Body of pancreas (tissue), 4 donors: Measurements from ENCODE around the gene MYO1B. TPM values are rescaled to one million over a fixed set of nuclear protein-coding genes. Genes with fewer than 3 reads are reported as not detected.

Experiments used
- ATAC-seq: fragments of 150-250 bp; one replicate; pipeline ENCODE4 v1.9.1; 2016
- DNase-seq, 4 donors: peaks; one replicate each; pipeline ENCODE4 v3.0.0-alpha.2; 2019
- H3K27ac ChIP-seq, 4 donors: fragments of 200-600 bp; sonication (generic); 1 replicate in 3 of 4; 2 replicates in 1 of 4; pipeline versions ENCODE4 v1.5.1 to v1.6.1; 2016 to 2019; ENCODE audit warnings: mild to moderate bottlenecking in 1 of 4, mixed read lengths in 1 of 4, moderate library complexity in 1 of 4
- H3K27me3 ChIP-seq, 2 donors: fragments of 200-600 bp; sonication (generic); one replicate each; pipeline ENCODE4 v1.6.0; 2016; ENCODE audit warnings: mild to moderate bottlenecking in 1 of 2
- H3K36me3 ChIP-seq, 2 donors: fragments of 200-600 bp; sonication (generic); replicated peaks in 1 of 2; 2 replicates each; pipeline ENCODE4 v1.5.1; 2016; ENCODE audit warnings: low read depth in 2 of 2; ENCODE audit not compliant: insufficient read depth in 1 of 2
- H3K4me1 ChIP-seq: fragments of 200-600 bp; sonication (generic); one replicate; pipeline ENCODE4 v1.6.0; 2016
- H3K4me3 ChIP-seq, 2 donors: fragments of 200-600 bp; sonication (generic); 1 replicate in 1 of 2; 2 replicates in 1 of 2; pipeline ENCODE4 v1.5.1; 2016 to 2019
- H3K9me3 ChIP-seq, 3 donors: fragments of 200-600 bp; sonication (generic); 1 replicate in 2 of 3; 2 replicates in 1 of 3; pipeline ENCODE4 v1.5.1; 2016
- POLR2A ChIP-seq, 3 donors: fragments of 450-650 bp; IDR thresholded peaks; one replicate each; pipeline ENCODE4 v1.6.1; 2016; ENCODE audit warnings: antibody characterized with exemption in 3 of 3, mild to moderate bottlenecking in 2 of 3
- WGBS, 2 donors: methylation state at CpG; one replicate each; pipeline ENCODE4 v1.1.5; 2017; 5-methylcytosine and 5-hydroxymethylcytosine counted together
- intact Hi-C: fragments of 100-400 bp; cut with DNase I; formaldehyde crosslinking; loops from one replicate; pipeline ENCODE4 v1.15.1; 2023
- total RNA-seq, 2 donors: library from RNA; depleted of rRNA; stranded (reverse); fragments of >200 nt; gene quantifications; one replicate each; pipeline ENCODE4 v1.1.0, GENCODE V29; 2016
- TF ChIP-seq, protein P1 (sequence below), 7 experiments: fragments of 450-650 bp in 4 of 7; fragments of 200-600 bp in 3 of 7; sonication (generic) in 3 of 7; IDR thresholded peaks; one replicate each; pipeline ENCODE4 v1.5.1; 2016 to 2019; ENCODE audit warnings: antibody characterized with exemption in 7 of 7

The MYO1B gene
- total RNA-seq, 2 donors from 2014 or later: 68.0 to 77.8 TPM

DNA sequence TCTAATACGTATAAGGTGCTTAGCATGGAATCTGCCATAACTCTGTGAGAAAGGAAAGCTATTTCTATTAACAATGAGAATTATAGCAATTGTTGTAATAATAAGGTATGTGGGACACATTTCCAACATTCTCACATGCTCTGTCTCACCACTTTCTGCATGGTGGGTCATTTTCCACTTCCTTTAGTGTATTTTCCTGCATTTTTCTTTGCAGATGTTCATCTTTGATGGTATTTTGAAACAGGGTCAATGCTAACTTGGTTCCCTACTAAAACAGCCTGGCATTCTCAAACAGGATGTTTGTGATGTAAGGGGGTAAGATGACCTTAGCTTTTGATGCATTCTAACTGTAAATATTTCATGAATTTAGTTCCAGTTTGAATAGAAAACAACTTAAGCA is 54.7 kb downstream of the MYO1B start:
- TF ChIP-seq, protein P1, sequence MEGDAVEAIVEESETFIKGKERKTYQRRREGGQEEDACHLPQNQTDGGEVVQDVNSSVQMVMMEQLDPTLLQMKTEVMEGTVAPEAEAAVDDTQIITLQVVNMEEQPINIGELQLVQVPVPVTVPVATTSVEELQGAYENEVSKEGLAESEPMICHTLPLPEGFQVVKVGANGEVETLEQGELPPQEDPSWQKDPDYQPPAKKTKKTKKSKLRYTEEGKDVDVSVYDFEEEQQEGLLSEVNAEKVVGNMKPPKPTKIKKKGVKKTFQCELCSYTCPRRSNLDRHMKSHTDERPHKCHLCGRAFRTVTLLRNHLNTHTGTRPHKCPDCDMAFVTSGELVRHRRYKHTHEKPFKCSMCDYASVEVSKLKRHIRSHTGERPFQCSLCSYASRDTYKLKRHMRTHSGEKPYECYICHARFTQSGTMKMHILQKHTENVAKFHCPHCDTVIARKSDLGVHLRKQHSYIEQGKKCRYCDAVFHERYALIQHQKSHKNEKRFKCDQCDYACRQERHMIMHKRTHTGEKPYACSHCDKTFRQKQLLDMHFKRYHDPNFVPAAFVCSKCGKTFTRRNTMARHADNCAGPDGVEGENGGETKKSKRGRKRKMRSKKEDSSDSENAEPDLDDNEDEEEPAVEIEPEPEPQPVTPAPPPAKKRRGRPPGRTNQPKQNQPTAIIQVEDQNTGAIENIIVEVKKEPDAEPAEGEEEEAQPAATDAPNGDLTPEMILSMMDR (IDR thresholded peaks at IDR 0.05): no peak
- no peak for TF ChIP-seq POLR2A (IDR thresholded peaks at IDR 0.05)
- no peak overlapping the region for H3K27ac ChIP-seq
- peaks cover 32% of the 10 kb centered on the region for H3K4me1 ChIP-seq
- no peaks in the 10 kb centered on the region for H3K36me3 ChIP-seq
- 77 to 89% methylated on average over 1 of the region's 1 CpG for WGBS, 2 donors
- no peak for ATAC-seq
- no peaks in the 10 kb centered on the region for H3K9me3 ChIP-seq
- H3K4me3 ChIP-seq: no peak overlapping the region
- DNase-seq: no peak
- intact Hi-C loops: no loop called here
- H3K27me3 ChIP-seq: no peaks in the 10 kb centered on the region

DNA sequence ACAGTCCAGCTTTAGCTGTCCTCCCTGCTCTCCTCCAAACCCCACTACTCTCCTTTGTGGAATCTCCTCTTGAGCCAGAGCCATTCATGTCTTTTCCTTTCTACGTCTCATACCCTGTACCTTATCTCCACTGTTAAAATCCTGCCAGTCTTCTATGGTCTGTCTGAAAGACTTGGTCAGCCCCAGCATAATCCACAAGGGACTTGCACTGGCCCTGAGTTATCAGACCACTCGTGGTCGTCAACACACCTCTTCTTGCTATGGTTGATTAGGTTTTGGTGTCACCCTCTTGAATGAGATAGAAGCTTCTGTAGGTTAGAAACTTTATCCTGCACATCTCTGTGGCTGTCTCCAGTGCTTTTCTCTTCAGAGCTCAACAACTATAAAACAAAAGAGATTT is 56.8 kb downstream of the MYO1B start:
- H3K36me3 ChIP-seq: no peaks in the 10 kb centered on the region
- no peaks in the 10 kb centered on the region for H3K9me3 ChIP-seq
- TF ChIP-seq POLR2A (IDR thresholded peaks at IDR 0.05): no peak
- no peak overlapping the region for H3K4me3 ChIP-seq
- intact Hi-C loops: no loop called here
- no peak for ATAC-seq
- H3K4me1 ChIP-seq: peaks cover 28% of the 10 kb centered on the region
- 69 to 79% methylated on average over 3 of the region's 3 CpGs for WGBS, 2 donors
- no peaks in the 10 kb centered on the region for H3K27me3 ChIP-seq
- H3K27ac ChIP-seq: no peak overlapping the region
- no peak for DNase-seq

DNA sequence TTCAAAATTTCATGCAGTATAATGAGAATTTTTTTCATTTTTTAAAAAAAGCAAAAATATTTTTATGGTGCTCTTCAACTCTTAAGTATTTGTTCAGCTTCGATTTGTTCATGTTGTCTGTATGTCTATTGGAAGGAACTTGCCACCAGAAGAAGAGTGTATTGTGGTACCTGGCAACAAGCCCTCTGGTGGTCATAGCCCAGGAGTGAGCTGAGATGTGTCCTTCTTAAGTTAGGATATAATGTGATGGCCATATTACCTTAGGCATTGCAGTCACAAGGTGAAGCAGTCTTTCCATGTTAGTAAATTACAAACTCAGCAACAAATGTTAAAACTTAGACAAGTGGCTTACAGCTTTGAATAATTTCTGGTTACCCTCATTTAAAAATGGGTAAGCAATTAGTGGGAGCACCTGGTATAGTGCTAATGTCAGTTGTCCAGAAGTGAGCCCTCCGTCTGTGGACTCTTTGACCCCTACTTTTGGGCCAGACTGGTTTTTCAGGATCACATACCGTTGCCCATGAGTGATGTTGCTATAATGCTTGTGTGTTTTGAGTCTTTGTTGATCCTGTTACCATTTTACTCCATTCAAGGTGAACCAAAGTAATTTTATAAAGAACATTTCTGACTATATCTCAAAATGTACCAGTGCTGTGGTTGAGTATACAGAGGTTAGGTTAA is 57.4 kb downstream of the MYO1B start:
- Histone ChIP-seq H3K4me1 (peaks cover 28% of the 10 kb centered on the region), H3K27ac (no peak overlapping the region), H3K36me3 (no peaks in the 10 kb centered on the region), H3K4me3 (no peak overlapping the region), H3K27me3 (no peaks in the 10 kb centered on the region), H3K9me3 (no peaks in the 10 kb centered on the region)
- intact Hi-C loops: no loop called here
- DNase-seq (no peak), ATAC-seq (no peak)
- TF ChIP-seq, protein P1 (IDR thresholded peaks at IDR 0.05): no peak
- TF ChIP-seq POLR2A (IDR thresholded peaks at IDR 0.05): no peak
- WGBS, 2 donors: 56 to 67% methylated on average over 3 of the region's 3 CpGs

DNA sequence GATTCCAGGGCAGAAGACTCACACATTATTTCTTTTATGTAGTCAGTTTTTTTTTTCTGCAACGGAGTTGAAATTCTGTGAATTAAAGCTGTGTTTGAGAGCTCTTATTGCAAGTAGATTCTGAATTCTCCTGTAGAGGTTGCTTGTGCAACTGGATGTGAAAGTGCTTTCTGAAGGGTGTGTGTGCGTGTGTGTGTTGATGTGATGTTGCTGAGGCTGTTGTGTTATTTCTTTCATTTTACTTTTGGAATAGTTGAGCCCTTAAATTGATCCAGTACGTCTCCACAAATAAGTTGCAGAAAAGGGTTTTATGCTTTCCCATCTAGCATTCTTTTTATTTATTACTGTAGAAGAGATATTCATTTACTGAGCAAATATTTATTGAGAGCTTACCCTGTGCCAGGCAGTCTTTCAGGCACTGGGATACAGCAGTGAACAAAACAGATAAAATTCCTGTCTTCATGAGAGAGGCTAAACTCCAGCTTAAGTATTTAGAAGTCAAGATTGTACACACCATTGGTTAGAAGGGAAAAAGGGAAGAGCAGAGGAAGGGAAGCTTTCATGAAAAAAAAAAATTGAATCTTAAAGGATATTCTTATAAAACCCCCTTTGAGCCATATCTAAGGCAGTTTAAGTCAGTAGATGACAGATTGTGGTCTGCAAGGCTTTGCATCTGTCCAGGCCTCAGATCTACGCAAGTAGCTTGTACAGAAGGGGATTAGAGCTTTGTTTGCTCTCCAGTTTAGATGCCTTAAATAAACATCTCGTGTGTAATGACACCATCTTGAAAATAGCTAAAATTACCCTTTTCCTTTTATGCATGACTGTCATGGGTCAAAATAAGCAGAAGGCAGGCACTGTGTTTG is 58.2 kb downstream of the MYO1B start:
- 64 to 71% methylated on average over 5 of the region's 5 CpGs for WGBS, 2 donors
- Histone ChIP-seq H3K27me3 (no peaks in the 10 kb centered on the region), H3K9me3 (no peaks in the 10 kb centered on the region), H3K4me1 (peaks cover 28% of the 10 kb centered on the region), H3K27ac (no peak overlapping the region), H3K4me3 (no peak overlapping the region), H3K36me3 (no peaks in the 10 kb centered on the region)
- DNase-seq (no peak), ATAC-seq (no peak)
- TF ChIP-seq POLR2A (IDR thresholded peaks at IDR 0.05): no peak
- TF ChIP-seq, protein P1 (IDR thresholded peaks at IDR 0.05): no peak
- intact Hi-C loops: no loop called here
